HFF-Myc (cell line): ENCODE measurements around the gene NFILZ.
A peak's percentile ranks its signal among the peaks of the same experiment; 100 is the strongest.

ENCODE experiments used
- DNase-seq: peaks from one replicate; pipeline ENCODE4 v3.0.0-alpha.2; 2011; ENCODE audit warnings: low read depth; ENCODE audit errors: extremely low read depth
- H3K4me3 ChIP-seq: replicated peaks from 2 replicates; pipeline ENCODE4 v1.5.1; 2011; ENCODE audit warnings: low read depth, mild to moderate bottlenecking, control low read depth, low read length
- CTCF ChIP-seq: IDR thresholded peaks from 2 replicates; pipeline ENCODE4 v1.5.1; 2012; ENCODE audit warnings: mild to moderate bottlenecking, low read depth, low read length, control low read depth; ENCODE audit errors: missing control alignments

The NFILZ gene

DNA sequence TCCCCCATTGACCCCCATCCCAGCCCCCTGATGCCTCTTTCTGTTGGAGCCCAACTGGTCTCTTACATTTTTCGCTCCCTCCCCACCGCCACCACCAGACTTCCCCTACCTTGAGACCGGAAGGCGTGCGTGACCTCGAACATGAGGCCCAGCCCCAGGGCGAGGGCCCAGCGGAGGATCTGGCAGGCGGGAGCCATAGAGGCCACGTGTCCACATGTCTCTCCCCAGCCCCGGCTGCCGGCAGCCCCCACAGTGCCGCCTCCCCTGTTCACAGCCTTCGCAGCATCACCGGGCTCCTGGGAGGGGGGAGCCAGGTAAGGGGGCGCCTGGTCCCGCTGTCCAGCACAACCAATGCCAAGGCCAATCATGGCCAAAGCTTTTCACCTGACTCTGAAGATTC lies 24.9 kb upstream of the NFILZ start:
- DNase-seq = no peak
- no peak overlapping the region for H3K4me3 ChIP-seq
- TF ChIP-seq CTCF = no peak

- no peak for DNase-seq
- TF ChIP-seq CTCF = no peak
These were observed 23.0 kb upstream of the NFILZ start for GRCh38 chr19:8607386-8607785.

GRCh38 chr19:8608941-8609278 lies 21.5 kb upstream of the NFILZ start:
- peak overlapping the region; percentile 55 for H3K4me3 ChIP-seq
- no peak for TF ChIP-seq CTCF
- DNase-seq = no peak

More at GRCh38 chr19:8607386-8607785, 23.0 kb upstream of the NFILZ start:
- no peak overlapping the region for H3K4me3 ChIP-seq

GRCh38 chr19:8609279-8610040 lies 21.0 kb upstream of the NFILZ start:
- TF ChIP-seq CTCF = no peak
- no peak for DNase-seq

GRCh38 chr19:8610041-8610935 lies 20.1 kb upstream of the NFILZ start, which contains the start of gene ADAMTS10:
Gene ADAMTS10 (minus strand): TSS chr19:8610715. CDS start chr19:8605710, 5,005 bp downstream.
- peak within 1 kb of the TSS; percentile 55 for H3K4me3 ChIP-seq

More at GRCh38 chr19:8609279-8610040, 21.0 kb upstream of the NFILZ start:
- H3K4me3 ChIP-seq = peak overlapping the region; percentile 55

DNA sequence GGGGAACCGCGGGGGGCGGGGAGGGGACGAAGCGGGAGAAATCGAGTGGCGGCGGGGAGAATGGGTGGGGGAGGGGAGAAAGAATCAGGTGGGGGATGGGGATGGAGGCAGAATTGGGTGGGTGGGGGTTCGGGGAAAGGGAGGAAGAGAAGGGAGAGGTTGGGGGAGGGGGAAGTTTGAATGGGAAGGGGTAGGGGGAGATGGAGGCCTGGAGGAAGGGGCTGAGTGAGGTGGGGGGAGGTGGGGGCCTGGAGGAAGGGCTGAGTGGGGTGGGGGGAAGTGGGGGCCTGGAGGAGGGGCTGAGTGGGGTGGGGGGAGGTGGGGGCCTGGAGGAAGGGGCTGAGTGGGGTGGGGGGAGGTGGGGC lies 19.5 kb upstream of the NFILZ start:
- no peak for DNase-seq
- no peak for TF ChIP-seq CTCF
- H3K4me3 ChIP-seq = no peak overlapping the region

More at GRCh38 chr19:8610041-8610935, 20.1 kb upstream of the NFILZ start, which contains the start of gene ADAMTS10:
- TF ChIP-seq CTCF = no peak
- DNase-seq = no peak
